ENCODE measurements around the gene FGD6.
A peak's percentile ranks its signal among the peaks of the same experiment; 100 is the strongest.

The FGD6 gene

DNA sequence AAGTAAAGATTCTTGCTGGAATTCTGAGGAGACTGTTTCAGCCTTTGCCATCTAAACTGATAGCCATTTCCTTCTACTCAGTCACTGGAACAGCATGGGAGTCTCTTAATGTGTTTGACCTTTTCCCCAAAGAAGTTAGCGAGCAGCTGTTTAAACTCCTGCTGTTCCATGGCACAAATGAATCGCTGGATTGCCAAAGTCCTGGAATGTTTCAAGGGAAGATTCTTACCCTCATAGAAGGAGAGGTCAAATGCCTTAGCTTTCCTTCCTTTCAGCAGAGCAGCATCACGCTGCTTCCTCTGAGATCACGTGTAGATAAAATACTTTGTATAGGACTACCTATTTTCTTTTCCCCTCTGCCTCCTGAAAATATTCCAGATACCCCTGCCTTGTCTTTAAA, 133.3 kb downstream of the FGD6 start:
- DNase-seq (ENCODE audit: low spot score), result no peak
- in situ Hi-C loops (cut with MboI; ENCODE audit: low pct_unique_long_range_greater_than_20kb, low sequenced_read_pairs, unreplicated experiment), result no loop called here
- TF ChIP-seq, protein P1, sequence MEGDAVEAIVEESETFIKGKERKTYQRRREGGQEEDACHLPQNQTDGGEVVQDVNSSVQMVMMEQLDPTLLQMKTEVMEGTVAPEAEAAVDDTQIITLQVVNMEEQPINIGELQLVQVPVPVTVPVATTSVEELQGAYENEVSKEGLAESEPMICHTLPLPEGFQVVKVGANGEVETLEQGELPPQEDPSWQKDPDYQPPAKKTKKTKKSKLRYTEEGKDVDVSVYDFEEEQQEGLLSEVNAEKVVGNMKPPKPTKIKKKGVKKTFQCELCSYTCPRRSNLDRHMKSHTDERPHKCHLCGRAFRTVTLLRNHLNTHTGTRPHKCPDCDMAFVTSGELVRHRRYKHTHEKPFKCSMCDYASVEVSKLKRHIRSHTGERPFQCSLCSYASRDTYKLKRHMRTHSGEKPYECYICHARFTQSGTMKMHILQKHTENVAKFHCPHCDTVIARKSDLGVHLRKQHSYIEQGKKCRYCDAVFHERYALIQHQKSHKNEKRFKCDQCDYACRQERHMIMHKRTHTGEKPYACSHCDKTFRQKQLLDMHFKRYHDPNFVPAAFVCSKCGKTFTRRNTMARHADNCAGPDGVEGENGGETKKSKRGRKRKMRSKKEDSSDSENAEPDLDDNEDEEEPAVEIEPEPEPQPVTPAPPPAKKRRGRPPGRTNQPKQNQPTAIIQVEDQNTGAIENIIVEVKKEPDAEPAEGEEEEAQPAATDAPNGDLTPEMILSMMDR (IDR thresholded peaks at IDR 0.05; ENCODE audit: extremely low read depth, insufficient read depth, missing control alignments), result no peak

DNA sequence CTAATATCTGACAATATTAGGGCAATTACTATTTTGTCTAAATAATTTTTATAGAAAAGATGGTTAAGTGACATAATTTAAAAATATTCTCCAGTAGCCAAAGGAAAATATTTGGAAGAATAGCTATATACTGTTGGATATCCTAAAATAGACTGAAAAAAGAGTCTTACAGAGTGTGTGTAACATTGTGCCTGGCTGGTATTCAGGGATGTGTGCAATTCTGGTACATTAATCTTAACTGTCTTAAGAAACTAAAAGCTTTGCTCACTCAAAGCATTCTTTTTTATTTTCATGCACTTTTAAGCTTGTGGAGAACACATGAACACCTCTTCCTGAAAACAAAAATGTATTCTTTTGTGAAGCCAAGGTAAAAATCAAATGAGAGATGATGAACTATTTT, 133.8 kb downstream of the FGD6 start:
- no peak for DNase-seq (ENCODE audit: low spot score)
- in situ Hi-C loops (cut with MboI; ENCODE audit: low pct_unique_long_range_greater_than_20kb, low sequenced_read_pairs, unreplicated experiment), result no loop called here
- TF ChIP-seq, protein P1 (IDR thresholded peaks at IDR 0.05; ENCODE audit: extremely low read depth, insufficient read depth, missing control alignments), result no peak

DNA sequence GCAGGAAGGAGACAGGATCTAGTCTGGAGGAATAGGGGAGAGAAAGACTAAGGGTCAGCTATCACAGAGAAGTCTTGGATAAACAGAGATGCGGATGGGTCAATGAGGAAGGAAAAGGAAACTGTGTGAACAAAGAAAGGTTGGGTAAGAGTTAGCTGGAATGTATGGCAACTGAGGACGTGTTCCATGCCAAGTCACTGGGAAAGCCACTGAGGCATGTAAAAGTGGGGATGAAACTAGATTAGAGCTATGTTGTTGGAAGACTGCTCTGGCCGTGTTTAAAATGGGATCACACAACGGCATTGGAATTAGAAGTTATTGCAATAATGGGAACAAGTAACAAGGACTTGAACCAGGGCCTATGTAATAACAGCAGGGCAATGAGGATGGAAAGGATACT, 139.9 kb downstream of the FGD6 start:
- DNase-seq (ENCODE audit: low spot score), result no peak
- TF ChIP-seq, protein P1 (IDR thresholded peaks at IDR 0.05; ENCODE audit: extremely low read depth, insufficient read depth, missing control alignments), result no peak
- in situ Hi-C loops (cut with MboI; ENCODE audit: low pct_unique_long_range_greater_than_20kb, low sequenced_read_pairs, unreplicated experiment), result no loop called here

DNA sequence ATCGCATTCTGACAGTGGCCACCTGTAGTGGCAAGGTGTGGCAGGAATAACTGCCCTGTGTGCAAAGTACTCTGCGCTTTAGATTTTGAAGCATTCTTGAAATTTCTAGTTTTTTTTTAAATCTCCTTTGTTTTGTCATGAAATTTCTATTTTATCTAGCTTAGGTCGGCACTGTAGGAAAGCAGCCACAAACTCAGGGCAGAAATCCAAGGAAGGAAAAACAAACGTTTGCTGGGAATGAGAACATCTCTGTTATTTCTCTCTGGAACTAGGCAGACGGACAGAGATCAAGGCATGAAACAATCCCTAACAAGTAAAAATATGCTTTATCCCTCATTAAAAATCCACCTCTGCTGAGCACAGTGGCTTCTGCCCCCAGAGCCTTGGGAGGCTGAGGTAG, 142.5 kb downstream of the FGD6 start:
- TF ChIP-seq, protein P1 (IDR thresholded peaks at IDR 0.05; ENCODE audit: extremely low read depth, insufficient read depth, missing control alignments), result no peak

DNA sequence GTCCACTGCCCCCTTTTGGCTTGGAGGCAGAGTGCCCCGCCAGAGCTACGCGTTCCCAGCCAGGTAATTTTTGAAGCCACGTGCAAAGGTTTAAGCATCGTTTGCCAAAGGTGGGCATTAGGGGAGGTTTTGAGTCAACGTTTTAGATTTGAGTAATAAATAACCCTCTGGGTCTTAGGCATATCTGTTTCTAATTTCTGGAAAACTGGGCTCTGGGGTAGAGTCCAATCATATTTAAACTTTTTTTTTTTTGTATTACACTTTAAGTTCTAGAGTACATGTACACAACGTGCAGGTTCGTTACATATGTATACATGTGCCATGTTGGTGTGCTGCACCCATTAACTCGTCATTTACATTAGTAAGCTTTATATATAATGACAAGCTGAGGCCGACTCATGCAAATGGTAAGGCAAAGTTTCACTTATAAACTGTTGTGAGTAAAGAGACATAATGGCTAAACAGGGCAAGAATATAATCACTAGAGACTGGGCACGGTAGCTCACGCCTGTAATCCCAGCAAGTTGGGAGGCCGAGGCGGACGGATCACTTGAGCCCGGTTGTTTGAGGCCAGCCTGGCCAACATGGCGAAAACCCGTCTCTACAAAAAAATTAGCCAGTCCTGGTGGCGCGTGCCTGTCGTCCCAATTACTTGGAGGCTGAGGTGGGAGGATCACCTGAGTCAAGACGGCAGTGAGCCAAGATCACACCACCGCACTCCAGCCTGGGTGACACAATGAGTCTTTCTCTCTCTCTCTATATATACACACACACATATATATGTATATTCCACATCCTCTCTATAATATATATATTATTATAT, 143.4 kb downstream of the FGD6 start:
- in situ Hi-C loops (cut with MboI; ENCODE audit: low pct_unique_long_range_greater_than_20kb, low sequenced_read_pairs, unreplicated experiment), result no loop called here
- TF ChIP-seq, protein P1 (IDR thresholded peaks at IDR 0.05; ENCODE audit: extremely low read depth, insufficient read depth, missing control alignments), result peak; percentile 88
- no peak for DNase-seq (ENCODE audit: low spot score)

More for the DNA sequence above, 142.5 kb downstream of the FGD6 start:
- in situ Hi-C loops (cut with MboI; ENCODE audit: low pct_unique_long_range_greater_than_20kb, low sequenced_read_pairs, unreplicated experiment), result no loop called here
- DNase-seq (ENCODE audit: low spot score), result no peak

DNA sequence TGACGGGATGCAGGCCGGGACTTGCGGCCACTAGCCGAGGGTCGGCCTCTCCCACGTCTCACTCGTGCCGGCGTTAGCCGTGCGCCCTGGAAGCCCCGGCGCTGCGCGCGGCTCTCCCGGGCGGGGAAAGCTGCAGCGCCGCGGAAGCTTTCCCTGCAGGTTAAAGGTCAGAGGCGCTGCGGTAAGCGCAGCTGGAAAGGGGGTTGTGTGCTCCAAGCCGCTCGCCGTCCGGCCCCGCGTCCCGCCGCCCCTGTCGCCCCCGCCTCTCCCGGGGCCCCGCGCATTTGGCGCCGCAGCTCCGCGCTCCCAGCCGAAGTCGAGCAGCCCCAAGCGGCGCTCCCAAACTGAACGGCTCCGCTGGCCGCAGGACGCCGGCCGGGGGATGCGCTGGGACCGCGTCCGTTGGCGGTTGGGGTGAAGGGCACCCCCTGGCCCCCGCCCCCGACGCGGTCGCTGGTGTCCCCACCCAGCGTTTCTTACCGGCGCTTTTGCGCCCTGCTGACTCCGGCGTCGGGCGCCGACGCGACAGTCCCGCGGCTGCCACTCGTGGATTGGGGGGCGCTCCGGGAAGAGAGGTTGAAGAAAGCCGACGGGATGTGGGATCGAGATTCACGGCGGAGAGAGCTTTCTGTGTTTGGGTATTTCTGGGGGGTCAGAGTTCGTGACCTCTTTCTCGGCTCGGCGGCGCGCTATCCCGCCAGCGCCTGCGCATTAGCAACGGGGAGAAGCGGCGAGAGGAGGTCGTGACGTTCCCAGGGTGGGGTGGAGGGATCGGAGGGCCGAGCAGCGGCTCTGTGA, 144.2 kb downstream of the FGD6 start, which contains the start of gene NR2C1:
TSS of gene NR2C1 (minus strand) at position 719 of the 798 bp plus-strand sequence. CDS start 6,234 bp downstream, outside the sequence.
- in situ Hi-C loops (cut with MboI; ENCODE audit: low pct_unique_long_range_greater_than_20kb, low sequenced_read_pairs, unreplicated experiment), result no loop called here
- TF ChIP-seq, protein P1 (IDR thresholded peaks at IDR 0.05; ENCODE audit: extremely low read depth, insufficient read depth, missing control alignments), result no peak
- DNase-seq (ENCODE audit: low spot score), result peak; percentile 98
